Vagina (tissue), 2 donors: ENCODE measurements around the gene TEX19. TPM values are rescaled to one million over a fixed set of nuclear protein-coding genes. Genes with fewer than 3 reads are reported as not detected.

Source experiments
- DNase-seq, 2 donors: peaks; one replicate each; pipeline ENCODE4 v3.0.0-alpha.2; 2017; ENCODE audit errors: extremely low spot score in 2 of 2
- H3K27ac ChIP-seq: fragments of 200-600 bp; sonication (generic); one replicate; pipeline ENCODE4 v1.5.1; 2019
- H3K27me3 ChIP-seq: fragments of 200-600 bp; sonication (generic); one replicate; pipeline ENCODE4 v1.5.1; 2019
- H3K36me3 ChIP-seq, 2 donors: fragments of 200-600 bp; sonication (generic); one replicate each; pipeline ENCODE4 v1.5.1; 2017 to 2019
- H3K4me1 ChIP-seq: fragments of 200-600 bp; sonication (generic); one replicate; pipeline ENCODE4 v1.5.1; 2019
- H3K4me3 ChIP-seq, 2 donors: fragments of 200-600 bp; sonication (generic); 1 replicate in 1 of 2; 2 replicates in 1 of 2; pipeline ENCODE4 v1.5.1; 2016 to 2019
- H3K9me3 ChIP-seq: fragments of 200-600 bp; sonication (generic); one replicate; pipeline ENCODE4 v1.5.1; 2019
- CTCF ChIP-seq, 3 experiments: fragments of 450-650 bp in 2 of 3; fragments of 200-600 bp in 1 of 3; sonication (generic) in 1 of 3; IDR thresholded peaks; one replicate each; pipeline ENCODE4 v1.5.1; 2017 to 2019; ENCODE audit warnings: antibody characterized with exemption in 3 of 3, mild to moderate bottlenecking in 2 of 3, moderate library complexity in 2 of 3
- POLR2A ChIP-seq, 2 donors: fragments of 450-650 bp; IDR thresholded peaks; one replicate each; pipeline ENCODE4 v1.6.1; 2017; ENCODE audit warnings: antibody characterized with exemption in 2 of 2, mild to moderate bottlenecking in 2 of 2, moderate library complexity in 2 of 2
- POLR2AphosphoS5 ChIP-seq, 2 donors: sonication (generic); formaldehyde crosslinking; IDR thresholded peaks; one replicate each; pipeline ENCODE4 v1.9.0; 2017; ENCODE audit warnings: antibody characterized with exemption in 2 of 2, mild to moderate bottlenecking in 2 of 2, low read depth in 1 of 2; ENCODE audit not compliant: insufficient read depth in 1 of 2
- intact Hi-C: fragments of 100-400 bp; cut with DNase I; formaldehyde crosslinking; loops from one replicate; pipeline ENCODE4 v1.15.1; 2023
- total RNA-seq: library from RNA; depleted of rRNA; stranded (reverse); fragments of >200 nt; gene quantifications from one replicate; pipeline ENCODE4 v1.2.3, GENCODE V29; 2016

TEX19 gene
- total RNA-seq, 1 donor from 2014 or later: not detected

- Histone ChIP-seq H3K4me1 (peaks cover 28% of the 10 kb centered on the region), H3K4me3 (peak overlapping the region in 1 of 2 donors; percentile 8), H3K36me3 (no peaks in the 10 kb centered on the region), H3K27ac (peak overlapping the region; percentile 72), H3K9me3 (no peaks in the 10 kb centered on the region), H3K27me3 (no peaks in the 10 kb centered on the region)
- intact Hi-C loops: no loop called here
- TF ChIP-seq CTCF (IDR thresholded peaks at IDR 0.05) (no peak), POLR2A (IDR thresholded peaks at IDR 0.05) (no peak), POLR2AphosphoS5 (IDR thresholded peaks at IDR 0.05; ENCODE audit: insufficient read depth in 1 of 2, low read depth in 1 of 2) (no peak)
- DNase-seq: no peak
Observed at GRCh38 chr17:82386255-82386831, 27.3 kb downstream of the TEX19 start.

GRCh38 chr17:82386881-82387704 is 28.0 kb downstream of the TEX19 start:
- Histone ChIP-seq H3K27me3 (no peaks in the 10 kb centered on the region), H3K27ac (peak overlapping the region; percentile 72), H3K4me3 (peak overlapping the region in 1 of 2 donors; percentile 8), H3K36me3 (no peaks in the 10 kb centered on the region), H3K4me1 (peaks cover 28% of the 10 kb centered on the region), H3K9me3 (no peaks in the 10 kb centered on the region)
- TF ChIP-seq CTCF (IDR thresholded peaks at IDR 0.05) (no peak), POLR2AphosphoS5 (IDR thresholded peaks at IDR 0.05; ENCODE audit: insufficient read depth in 1 of 2, low read depth in 1 of 2) (no peak), POLR2A (IDR thresholded peaks at IDR 0.05) (no peak)
- no peak for DNase-seq
- intact Hi-C loops: no loop called here

- H3K4me1 ChIP-seq: peaks cover 28% of the 10 kb centered on the region
- H3K9me3 ChIP-seq: no peaks in the 10 kb centered on the region
- H3K4me3 ChIP-seq: no peak overlapping the region
- H3K36me3 ChIP-seq: peaks cover 0 to under 1% of the 10 kb centered on the region in 2 donors
- H3K27ac ChIP-seq: no peak overlapping the region
- intact Hi-C loops: no loop called here
- no peaks in the 10 kb centered on the region for H3K27me3 ChIP-seq
- no peak for TF ChIP-seq CTCF (IDR thresholded peaks at IDR 0.05)
- TF ChIP-seq POLR2AphosphoS5 (IDR thresholded peaks at IDR 0.05; ENCODE audit: insufficient read depth in 1 of 2, low read depth in 1 of 2): no peak
- TF ChIP-seq POLR2A (IDR thresholded peaks at IDR 0.05): no peak
- no peak for DNase-seq
Observed at GRCh38 chr17:82387705-82388106, 28.7 kb downstream of the TEX19 start.

- TF ChIP-seq CTCF (IDR thresholded peaks at IDR 0.05) (no peak), POLR2A (IDR thresholded peaks at IDR 0.05) (no peak), POLR2AphosphoS5 (IDR thresholded peaks at IDR 0.05; ENCODE audit: insufficient read depth in 1 of 2, low read depth in 1 of 2) (no peak)
- Histone ChIP-seq H3K9me3 (no peaks in the 10 kb centered on the region), H3K4me1 (peaks cover 28% of the 10 kb centered on the region), H3K27me3 (no peaks in the 10 kb centered on the region), H3K27ac (no peak overlapping the region), H3K4me3 (no peak overlapping the region), H3K36me3 (peaks cover 0 to 6% of the 10 kb centered on the region in 2 donors)
- DNase-seq: no peak
- intact Hi-C loops: no loop called here
Observed at GRCh38 chr17:82388223-82388921, 29.3 kb downstream of the TEX19 start.
